GM10266 (cell line): Measurements from ENCODE around the gene MAGEF1.

Experiments used
- DNase-seq: peaks from one replicate; pipeline ENCODE4 v3.0.0; 2012; ENCODE audit errors: extremely low spot score
- CTCF ChIP-seq: IDR thresholded peaks from 2 replicates; pipeline ENCODE4 v1.5.1; 2012; ENCODE audit warnings: mild to moderate bottlenecking, low read depth; ENCODE audit not compliant: control insufficient read depth, insufficient read depth; ENCODE audit errors: missing control alignments

MAGEF1 gene

GRCh38 chr3:184711493-184712247 lies at the start of gene MAGEF1:
MAGEF1 (minus strand) TSS chr3:184712064; CDS start chr3:184711821, 243 bp downstream.
- TF ChIP-seq CTCF: no peak
- peak; percentile 94 for DNase-seq

GRCh38 chr3:184761075-184761841 lies 49.4 kb upstream of the MAGEF1 start:
- no peak for DNase-seq
- TF ChIP-seq CTCF: no peak

GRCh38 chr3:184760337-184761074 lies 48.6 kb upstream of the MAGEF1 start:
- DNase-seq: no peak
- no peak for TF ChIP-seq CTCF

GRCh38 chr3:184759666-184760200 lies 47.9 kb upstream of the MAGEF1 start:
- no peak for DNase-seq
- TF ChIP-seq CTCF: no peak

- DNase-seq: no peak
- TF ChIP-seq CTCF: no peak
Measured at GRCh38 chr3:184758056-184758455, 46.2 kb upstream of the MAGEF1 start.

GRCh38 chr3:184757022-184757651 lies 45.3 kb upstream of the MAGEF1 start:
- no peak for TF ChIP-seq CTCF
- no peak for DNase-seq
